HCT116 (cell line): Measurements from ENCODE around the gene KRTAP4-3.

Experiments
- EZH2 ChIP-seq: fragments of 200-600 bp; sonication (generic); IDR thresholded peaks from 2 replicates; pipeline ENCODE4 v1.6.1; 2017; ENCODE audit warnings: antibody characterized with exemption, mixed run types
- POLR2A ChIP-seq: IDR thresholded peaks from 2 replicates; pipeline ENCODE4 v1.7.0; 2011; ENCODE audit warnings: borderline replicate concordance; ENCODE audit not compliant: insufficient read depth, insufficient read length; ENCODE audit errors: extremely low read depth
- POLR2AphosphoS5 ChIP-seq: IDR thresholded peaks from 2 replicates; pipeline ENCODE4 v1.6.1; 2011; ENCODE audit warnings: mild to moderate bottlenecking, low read depth, low read length, moderate library complexity
- SIN3A ChIP-seq: IDR thresholded peaks from 2 replicates; pipeline ENCODE4 v1.6.1; 2012; ENCODE audit warnings: low read depth
- SP1 ChIP-seq: IDR thresholded peaks from 2 replicates; pipeline ENCODE4 v1.6.1; 2012; ENCODE audit warnings: low read depth
- SRF ChIP-seq: IDR thresholded peaks from 2 replicates; pipeline ENCODE4 v1.6.1; 2012; ENCODE audit warnings: low read depth
- TF ChIP-seq, protein P1 (sequence below), 3 experiments: fragments of 200-600 bp in 1 of 3; sonication (generic) in 1 of 3; IDR thresholded peaks in 2 of 3; conservative IDR thresholded peaks in 1 of 3; 2 replicates each; pipeline ENCODE4 v1.5.1; 2012 to 2017; ENCODE audit warnings: low read depth in 2 of 3, low read length in 2 of 3, antibody characterized with exemption in 1 of 3, borderline replicate concordance in 1 of 3, control low read depth in 1 of 3, mild to moderate bottlenecking in 1 of 3, mixed read lengths in 1 of 3, mixed run types in 1 of 3, moderate library complexity in 1 of 3; ENCODE audit not compliant: insufficient read depth in 1 of 3
- TF ChIP-seq, protein P2 (sequence below): IDR thresholded peaks from 2 replicates; pipeline ENCODE4 v1.6.1; 2012
- TF ChIP-seq, protein P3 (sequence below): IDR thresholded peaks from 2 replicates; pipeline ENCODE4 v1.6.1; 2012; ENCODE audit warnings: low read depth

DNA sequence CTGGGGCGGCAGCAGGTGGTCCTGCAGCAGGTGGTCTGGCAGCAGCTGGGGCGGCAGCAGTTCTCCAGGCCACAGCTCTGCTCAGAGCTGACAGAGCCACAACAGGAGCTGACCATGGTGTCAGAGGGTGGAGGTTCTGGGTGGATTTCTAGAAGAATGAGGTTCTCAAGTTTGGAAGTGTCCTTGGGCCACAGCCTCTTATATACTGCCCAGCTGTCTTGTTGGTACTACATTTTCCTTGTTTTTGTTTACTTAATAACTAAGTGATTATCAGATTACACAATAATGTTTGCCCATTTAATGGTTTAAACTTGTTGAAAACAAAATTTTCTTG, 18.4 kb downstream of the KRTAP4-3 start, which contains the start of gene KRTAP4-5:
- TF ChIP-seq, protein P1, sequence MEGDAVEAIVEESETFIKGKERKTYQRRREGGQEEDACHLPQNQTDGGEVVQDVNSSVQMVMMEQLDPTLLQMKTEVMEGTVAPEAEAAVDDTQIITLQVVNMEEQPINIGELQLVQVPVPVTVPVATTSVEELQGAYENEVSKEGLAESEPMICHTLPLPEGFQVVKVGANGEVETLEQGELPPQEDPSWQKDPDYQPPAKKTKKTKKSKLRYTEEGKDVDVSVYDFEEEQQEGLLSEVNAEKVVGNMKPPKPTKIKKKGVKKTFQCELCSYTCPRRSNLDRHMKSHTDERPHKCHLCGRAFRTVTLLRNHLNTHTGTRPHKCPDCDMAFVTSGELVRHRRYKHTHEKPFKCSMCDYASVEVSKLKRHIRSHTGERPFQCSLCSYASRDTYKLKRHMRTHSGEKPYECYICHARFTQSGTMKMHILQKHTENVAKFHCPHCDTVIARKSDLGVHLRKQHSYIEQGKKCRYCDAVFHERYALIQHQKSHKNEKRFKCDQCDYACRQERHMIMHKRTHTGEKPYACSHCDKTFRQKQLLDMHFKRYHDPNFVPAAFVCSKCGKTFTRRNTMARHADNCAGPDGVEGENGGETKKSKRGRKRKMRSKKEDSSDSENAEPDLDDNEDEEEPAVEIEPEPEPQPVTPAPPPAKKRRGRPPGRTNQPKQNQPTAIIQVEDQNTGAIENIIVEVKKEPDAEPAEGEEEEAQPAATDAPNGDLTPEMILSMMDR (IDR thresholded peaks at IDR 0.05 in 2 of 3, conservative IDR thresholded peaks at IDR 0.05 in 1 of 3; ENCODE audit: borderline replicate concordance in 1 of 3, insufficient read depth in 1 of 3, low read depth in 2 of 3, low read length in 2 of 3) = no peak
- TF ChIP-seq EZH2 = no peak
- no peak for TF ChIP-seq SIN3A
- TF ChIP-seq, protein P2, sequence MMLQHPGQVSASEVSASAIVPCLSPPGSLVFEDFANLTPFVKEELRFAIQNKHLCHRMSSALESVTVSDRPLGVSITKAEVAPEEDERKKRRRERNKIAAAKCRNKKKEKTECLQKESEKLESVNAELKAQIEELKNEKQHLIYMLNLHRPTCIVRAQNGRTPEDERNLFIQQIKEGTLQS = no peak
- TF ChIP-seq POLR2AphosphoS5 = no peak
- no peak for TF ChIP-seq SP1
- TF ChIP-seq, protein P3, sequence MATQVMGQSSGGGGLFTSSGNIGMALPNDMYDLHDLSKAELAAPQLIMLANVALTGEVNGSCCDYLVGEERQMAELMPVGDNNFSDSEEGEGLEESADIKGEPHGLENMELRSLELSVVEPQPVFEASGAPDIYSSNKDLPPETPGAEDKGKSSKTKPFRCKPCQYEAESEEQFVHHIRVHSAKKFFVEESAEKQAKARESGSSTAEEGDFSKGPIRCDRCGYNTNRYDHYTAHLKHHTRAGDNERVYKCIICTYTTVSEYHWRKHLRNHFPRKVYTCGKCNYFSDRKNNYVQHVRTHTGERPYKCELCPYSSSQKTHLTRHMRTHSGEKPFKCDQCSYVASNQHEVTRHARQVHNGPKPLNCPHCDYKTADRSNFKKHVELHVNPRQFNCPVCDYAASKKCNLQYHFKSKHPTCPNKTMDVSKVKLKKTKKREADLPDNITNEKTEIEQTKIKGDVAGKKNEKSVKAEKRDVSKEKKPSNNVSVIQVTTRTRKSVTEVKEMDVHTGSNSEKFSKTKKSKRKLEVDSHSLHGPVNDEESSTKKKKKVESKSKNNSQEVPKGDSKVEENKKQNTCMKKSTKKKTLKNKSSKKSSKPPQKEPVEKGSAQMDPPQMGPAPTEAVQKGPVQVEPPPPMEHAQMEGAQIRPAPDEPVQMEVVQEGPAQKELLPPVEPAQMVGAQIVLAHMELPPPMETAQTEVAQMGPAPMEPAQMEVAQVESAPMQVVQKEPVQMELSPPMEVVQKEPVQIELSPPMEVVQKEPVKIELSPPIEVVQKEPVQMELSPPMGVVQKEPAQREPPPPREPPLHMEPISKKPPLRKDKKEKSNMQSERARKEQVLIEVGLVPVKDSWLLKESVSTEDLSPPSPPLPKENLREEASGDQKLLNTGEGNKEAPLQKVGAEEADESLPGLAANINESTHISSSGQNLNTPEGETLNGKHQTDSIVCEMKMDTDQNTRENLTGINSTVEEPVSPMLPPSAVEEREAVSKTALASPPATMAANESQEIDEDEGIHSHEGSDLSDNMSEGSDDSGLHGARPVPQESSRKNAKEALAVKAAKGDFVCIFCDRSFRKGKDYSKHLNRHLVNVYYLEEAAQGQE = peak; percentile 9; the same call in 1 of the 2 replicates
- no peak for TF ChIP-seq POLR2A
- TF ChIP-seq SRF = no peak
